OCI-LY1 (cell line): Measurements from ENCODE around the gene ARHGAP20.

Experiments used
- EZH2 ChIP-seq: fragments of 200-600 bp; sonication (generic), shearing (Covaris generic); IDR thresholded peaks from 2 replicates; pipeline ENCODE4 v1.8.0; 2017; ENCODE audit warnings: borderline replicate concordance, mixed run types, mild to moderate bottlenecking, antibody characterized with exemption, low read length, moderate library complexity, mixed read lengths
- TF ChIP-seq, protein P1 (sequence below): fragments of 200-600 bp; sonication (generic), shearing (Covaris generic); IDR thresholded peaks from 2 replicates; pipeline ENCODE4 v1.5.1; 2017; ENCODE audit warnings: mild to moderate bottlenecking, antibody characterized with exemption, low read length, moderate library complexity, mixed read lengths

DNA sequence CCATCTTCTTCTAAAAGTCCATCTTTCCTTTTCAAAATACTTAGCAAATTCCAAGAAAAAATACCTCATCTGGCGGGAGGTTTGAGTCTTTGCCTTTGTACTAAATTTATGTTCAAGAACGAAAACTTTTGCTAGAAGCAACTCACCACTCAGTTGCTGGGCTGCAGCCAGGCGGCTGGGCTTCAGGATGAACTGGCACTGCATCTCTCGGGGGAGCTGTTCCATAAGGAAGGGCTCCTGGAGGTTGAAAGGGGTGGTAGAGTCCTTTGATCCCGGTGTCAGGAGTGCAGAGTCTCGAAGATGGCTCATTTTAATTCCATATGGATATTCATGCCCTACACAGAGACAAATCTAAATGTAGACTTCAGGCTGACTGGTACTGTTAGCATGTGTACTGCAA is 105.8 kb downstream of the ARHGAP20 start:
- TF ChIP-seq, protein P1, sequence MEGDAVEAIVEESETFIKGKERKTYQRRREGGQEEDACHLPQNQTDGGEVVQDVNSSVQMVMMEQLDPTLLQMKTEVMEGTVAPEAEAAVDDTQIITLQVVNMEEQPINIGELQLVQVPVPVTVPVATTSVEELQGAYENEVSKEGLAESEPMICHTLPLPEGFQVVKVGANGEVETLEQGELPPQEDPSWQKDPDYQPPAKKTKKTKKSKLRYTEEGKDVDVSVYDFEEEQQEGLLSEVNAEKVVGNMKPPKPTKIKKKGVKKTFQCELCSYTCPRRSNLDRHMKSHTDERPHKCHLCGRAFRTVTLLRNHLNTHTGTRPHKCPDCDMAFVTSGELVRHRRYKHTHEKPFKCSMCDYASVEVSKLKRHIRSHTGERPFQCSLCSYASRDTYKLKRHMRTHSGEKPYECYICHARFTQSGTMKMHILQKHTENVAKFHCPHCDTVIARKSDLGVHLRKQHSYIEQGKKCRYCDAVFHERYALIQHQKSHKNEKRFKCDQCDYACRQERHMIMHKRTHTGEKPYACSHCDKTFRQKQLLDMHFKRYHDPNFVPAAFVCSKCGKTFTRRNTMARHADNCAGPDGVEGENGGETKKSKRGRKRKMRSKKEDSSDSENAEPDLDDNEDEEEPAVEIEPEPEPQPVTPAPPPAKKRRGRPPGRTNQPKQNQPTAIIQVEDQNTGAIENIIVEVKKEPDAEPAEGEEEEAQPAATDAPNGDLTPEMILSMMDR, result no peak
- TF ChIP-seq EZH2, result no peak
